Measurements from ENCODE around the gene BATF3.
A peak's percentile ranks its signal among the peaks of the same experiment; 100 is the strongest.
"Not testable (repeated sequence)": the region's sequence is repeated elsewhere in the genome, so short reads cannot be mapped to it uniquely, and the experiment has no call there.

The BATF3 gene

GRCh38 chr1:212684076-212684475 lies 15.6 kb downstream of the BATF3 start:
- DNase-seq, result no peak

DNA sequence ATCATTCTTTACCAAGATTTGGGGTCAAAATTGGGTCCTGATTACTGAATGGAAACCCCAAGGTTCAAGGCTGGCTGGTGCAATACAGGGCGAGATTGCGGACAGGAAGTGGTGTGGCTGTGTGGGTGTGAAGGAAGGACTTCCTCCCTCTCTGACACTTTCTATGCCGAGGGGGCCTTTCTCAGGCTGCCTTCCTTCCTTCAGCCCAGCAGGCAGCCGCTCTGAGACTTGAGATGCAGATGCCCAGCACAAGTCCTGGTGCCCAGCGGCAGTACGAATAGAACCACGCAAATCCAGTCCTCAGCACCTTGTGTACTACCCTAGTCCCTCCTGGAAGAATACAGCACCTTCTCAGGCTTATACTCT lies 16.3 kb downstream of the BATF3 start:
- DNase-seq, result no peak

DNA sequence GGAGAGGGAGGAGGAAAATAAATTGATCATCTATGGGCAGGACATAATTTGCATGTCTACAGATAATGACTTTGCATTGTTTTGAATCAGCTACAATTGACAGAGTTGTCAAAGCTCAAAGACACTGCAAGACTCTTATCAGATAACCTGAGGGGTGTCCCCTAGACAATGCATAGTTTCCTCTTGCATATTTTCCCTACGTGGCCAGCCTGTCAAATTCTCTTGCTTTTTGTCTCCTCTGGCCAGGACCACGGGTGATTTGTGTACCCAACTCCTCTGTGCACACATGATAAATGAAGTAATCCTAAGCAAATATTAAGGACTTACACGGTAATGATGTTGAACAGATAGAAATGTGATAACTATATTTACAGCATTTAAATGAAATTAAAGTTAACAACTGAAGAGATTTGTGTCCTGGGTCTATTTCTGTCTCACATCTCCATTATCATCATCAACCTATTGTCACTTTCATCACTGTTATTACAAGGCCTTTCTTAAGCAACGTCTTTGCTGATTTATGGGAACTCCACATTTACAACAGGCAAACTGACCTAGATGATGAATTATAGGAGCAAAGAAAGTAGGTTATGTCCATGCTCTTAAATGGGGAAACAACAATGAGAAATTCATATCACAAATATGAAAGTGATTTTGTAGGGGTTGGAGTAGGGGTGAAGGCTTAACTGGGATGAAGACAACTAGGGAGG lies 18.8 kb downstream of the BATF3 start:
- no peak for DNase-seq

GRCh38 chr1:212678456-212679410 lies 20.9 kb downstream of the BATF3 start:
- DNase-seq, result no peak

DNA sequence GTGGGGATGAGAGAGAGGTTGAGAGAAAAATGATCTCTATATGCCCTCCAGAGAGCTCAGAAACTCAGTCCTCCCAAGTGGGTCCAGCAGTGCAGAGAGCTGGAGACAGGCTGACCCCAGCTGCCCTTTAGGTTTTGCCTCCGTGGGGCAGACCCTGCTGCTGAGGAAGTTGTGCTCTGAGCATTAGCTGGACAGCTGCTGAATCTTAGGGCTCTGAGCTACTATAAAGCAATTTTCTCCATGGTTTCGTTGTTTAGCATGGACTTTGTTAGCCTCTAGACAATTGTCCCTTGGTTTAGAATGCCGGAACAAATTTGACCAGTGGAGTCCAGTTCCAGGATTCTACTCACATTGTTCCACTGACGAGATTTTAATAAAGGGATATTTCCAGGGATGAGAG lies 22.1 kb downstream of the BATF3 start:
- no peak for DNase-seq

GRCh38 chr1:212677136-212677535 lies 22.5 kb downstream of the BATF3 start:
- DNase-seq, result no peak

DNA sequence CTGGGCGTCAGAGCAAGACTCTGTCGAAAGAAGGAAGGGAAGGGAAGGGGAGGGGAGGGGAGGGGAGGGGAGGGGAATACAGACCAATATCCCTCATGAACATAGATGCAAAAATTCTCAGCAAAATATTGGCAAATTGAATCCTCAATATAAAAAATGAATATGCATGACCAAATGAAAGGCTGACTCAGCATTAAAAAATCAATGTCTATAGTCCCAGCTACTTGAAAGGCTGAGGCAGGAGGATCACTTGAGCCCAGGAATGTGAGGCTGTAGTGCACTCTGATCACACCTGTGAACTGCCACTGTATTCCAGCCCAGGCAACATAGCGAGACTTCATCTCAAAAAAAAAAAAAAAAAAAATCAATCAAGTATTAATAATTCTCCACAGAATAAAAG lies 24.0 kb downstream of the BATF3 start:
- DNase-seq, result no peak

DNA sequence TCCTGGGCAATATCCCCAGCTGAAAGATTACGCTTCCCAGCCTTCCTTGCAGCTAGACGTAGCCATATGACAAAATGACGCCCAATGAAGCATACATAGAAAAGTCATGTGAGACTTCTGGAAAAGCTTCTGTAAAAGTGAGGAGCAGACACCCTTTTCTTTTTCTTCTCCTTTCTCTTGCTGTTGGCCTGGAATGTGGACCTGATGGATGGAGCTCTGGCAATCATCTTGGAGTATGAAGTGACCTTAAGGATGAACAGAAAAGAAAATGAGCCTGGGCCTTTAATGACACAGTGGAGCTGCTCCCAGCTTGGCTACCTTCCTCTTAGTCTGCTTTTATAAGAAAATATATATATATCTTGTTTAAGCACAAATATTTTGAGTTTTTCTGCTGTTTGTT lies 24.8 kb downstream of the BATF3 start:
- DNase-seq, result no peak

DNA sequence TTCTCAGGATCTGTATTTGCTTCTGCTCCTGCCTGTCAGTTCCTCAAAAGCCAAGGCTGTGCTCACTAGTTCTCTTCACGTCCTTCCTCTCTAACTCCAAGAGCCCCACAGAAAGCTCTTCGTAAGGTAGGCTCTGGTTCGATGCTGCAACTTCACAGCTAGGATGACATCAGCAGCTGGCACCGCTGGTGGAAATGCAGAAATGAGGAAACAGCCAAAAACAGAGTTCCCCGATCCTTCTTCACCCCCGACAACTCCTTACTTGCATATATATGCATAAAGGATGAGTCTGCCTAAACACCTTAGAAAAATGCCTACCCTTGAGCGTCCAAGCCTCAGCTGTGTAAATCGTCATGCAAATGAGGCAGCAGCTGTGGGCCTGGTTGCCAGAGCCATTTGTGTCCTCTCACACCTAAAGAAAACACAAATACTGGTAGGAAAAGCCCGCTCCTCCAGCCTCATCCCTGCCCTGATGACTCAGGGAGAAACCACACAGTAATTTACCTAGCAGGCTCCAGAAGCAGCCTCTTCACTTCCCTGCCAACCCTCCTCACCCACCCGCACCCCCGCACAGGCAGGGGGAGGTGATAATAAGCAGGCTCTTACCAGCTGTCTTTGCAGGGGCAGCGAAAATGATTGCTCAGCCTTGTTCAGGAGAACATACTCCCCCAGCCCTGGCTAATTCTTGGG lies 28.2 kb downstream of the BATF3 start:
- DNase-seq, result peak; percentile 68

GRCh38 chr1:212670882-212671281 lies 28.8 kb downstream of the BATF3 start:
- DNase-seq, result no peak

DNA sequence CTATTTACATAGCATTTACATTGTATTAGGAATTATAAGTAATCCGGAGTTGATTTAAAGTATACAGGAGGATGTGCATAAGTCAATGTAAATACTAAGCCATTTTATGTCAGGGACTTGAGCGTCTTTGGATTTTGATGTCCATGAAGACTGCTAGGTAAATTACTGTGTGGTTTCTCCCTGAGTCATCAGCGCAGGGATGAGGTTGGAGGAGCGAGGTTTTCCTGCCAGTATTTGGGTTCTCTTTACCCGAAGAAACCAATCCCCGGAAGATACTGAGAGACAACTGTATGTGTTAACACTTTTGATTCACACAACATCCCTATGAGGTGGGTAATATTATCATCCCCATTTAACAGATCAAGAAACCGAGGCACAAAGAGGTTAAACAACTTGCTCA lies 29.3 kb downstream of the BATF3 start:
- no peak for DNase-seq

- DNase-seq, result no peak
These were observed 30.0 kb downstream of the BATF3 start for GRCh38 chr1:212669600-212669999.

GRCh38 chr1:212669102-212669501 lies 30.5 kb downstream of the BATF3 start:
- no peak for DNase-seq

GRCh38 chr1:212668477-212668876 lies 31.2 kb downstream of the BATF3 start:
- DNase-seq, result no peak

DNA sequence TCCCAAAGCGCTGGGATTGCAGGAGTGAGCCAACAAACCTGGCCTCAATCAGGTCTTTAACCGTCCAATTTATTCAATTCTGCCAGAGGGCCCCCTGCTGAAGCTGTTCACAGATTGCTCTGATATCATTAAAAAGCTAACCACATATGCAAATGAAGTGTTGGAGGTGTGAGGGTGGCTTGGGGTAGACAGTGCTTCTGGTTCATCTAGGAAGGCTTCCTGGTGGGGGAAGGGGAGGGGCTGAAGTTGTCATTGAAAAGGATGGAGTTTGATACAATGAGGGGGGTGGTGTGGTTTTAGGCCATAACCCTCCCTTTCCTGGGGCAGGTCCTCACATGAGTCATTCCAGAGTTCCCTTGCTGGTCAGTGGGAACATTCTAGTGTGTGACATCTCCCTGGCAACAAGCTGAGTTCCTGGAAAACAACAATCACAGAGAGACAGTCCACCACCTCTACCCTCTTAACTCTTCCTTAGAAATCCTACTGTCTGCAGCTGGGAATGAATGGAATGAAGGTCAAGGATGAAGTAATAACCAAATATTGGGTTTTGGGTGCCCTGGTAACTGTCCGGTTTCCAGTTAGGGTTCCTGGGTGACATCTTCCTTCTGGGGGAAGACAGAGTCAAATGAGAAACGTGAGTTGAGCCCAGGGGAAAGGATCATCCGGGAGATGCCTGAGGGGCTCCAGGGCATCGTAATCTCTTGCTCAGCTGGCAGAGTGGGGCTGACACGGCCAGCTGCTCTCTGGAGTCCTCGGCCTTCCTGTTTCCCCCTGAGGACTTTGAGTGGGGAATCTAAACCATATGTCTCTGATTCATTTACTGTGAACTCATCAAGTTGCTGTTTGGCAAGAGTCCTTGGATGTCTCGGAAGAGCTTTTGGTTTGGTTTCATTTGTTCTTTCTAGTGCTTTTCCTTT lies 32.2 kb downstream of the BATF3 start:
- DNase-seq, result peak; percentile 94

- no peak for DNase-seq
These were observed 33.4 kb downstream of the BATF3 start for GRCh38 chr1:212666116-212666775.

GRCh38 chr1:212665241-212666115 lies 34.2 kb downstream of the BATF3 start:
- DNase-seq, result peak; percentile 76

DNA sequence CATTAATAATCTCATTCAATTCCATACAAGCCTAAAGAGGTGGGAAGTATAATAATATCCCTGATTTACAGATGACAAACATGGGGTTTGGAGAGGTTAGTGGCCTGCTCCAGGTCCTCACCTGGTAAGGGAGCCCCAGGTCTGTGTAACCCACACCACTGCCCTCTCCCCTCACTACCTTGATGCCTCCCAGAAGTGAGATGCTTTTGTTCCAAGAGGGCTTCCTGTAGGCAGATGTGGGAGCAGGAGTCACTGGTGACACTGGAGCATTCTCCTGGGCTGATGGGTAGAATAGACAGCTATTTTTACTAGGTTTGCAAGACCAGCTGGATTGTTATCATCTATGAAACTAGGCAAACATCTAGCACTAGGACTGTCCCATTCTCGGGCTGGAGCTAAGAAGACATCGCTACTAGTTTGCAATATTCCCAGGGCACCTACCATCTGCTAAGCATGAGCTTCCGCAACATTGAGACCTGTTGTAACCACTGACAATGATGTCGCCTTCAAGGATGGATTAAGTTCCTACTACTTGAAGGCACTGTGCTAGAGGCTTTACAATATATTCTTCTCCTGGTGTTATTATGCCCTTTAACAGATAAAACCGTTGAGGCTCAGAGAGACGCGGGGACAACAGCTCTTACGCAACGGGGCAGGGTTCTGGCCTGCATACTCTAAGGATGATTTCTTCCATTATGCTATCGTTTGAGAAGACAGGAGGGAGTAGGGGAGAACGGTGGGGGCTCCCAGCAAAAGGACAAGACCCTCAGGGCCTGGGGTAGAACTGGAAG lies 35.0 kb downstream of the BATF3 start:
- DNase-seq, result no peak

DNA sequence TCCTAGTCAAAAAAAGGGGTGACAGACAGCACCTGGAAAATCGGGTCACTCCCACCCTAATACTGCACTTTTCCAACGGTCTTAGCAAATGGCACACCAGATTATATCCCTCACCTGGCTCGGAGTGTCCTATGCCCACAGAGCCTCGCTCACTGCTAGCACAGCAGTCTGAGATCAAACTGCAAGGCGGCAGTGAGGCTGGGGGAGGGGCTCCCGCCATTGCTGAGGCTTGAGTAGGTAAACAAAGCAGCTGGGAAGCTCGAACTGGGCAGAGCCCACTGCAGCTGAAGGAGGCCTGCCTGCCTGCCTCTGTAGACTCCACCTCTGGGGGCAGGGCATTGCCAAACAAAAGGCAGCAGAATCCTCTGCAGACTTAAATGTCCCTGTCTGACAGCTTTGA lies 41.4 kb downstream of the BATF3 start:
- not testable (repeated sequence) for DNase-seq

GRCh38 chr1:212656730-212657129 lies 42.9 kb downstream of the BATF3 start:
- peak; percentile 15 for DNase-seq

All from fibroblast of skin of abdomen (primary cell).